Caco-2 (cell line): ENCODE results near the gene MYO5C. TPM values are rescaled to one million over a fixed set of nuclear protein-coding genes. Genes with fewer than 3 reads are reported as not detected.

Experiments
- BruUV-seq: library from RNA; stranded (reverse); fragments of 400-500 nt; replicated peaks from 2 replicates; lab custom pipeline; 2021; lab: Mats Ljungman, UMichigan
- CTCF ChIA-PET: fragments of 300-600 bp; sonication (Branson Sonifier 250); formaldehyde crosslinking; loops from one replicate; lab custom pipeline; 2022; ENCODE audit warnings: antibody characterized with exemption; lab: Charles Lee
- POLR2A ChIA-PET: fragments of 300-600 bp; sonication (Branson Sonifier 250); formaldehyde crosslinking; loops from one replicate; lab custom pipeline; 2022; ENCODE audit warnings: antibody characterized with exemption; lab: Charles Lee
- DNase-seq, 2 experiments: peaks; one replicate each; pipeline versions ENCODE4 v3.0.0 to v3.0.0-alpha.2; 2020 to 2022
- H3K27me3 ChIP-seq: replicated peaks from 2 replicates; pipeline ENCODE4 v1.6.0; 2011; ENCODE audit warnings: low read length; ENCODE audit not compliant: control insufficient read depth, insufficient read depth
- H3K36me3 ChIP-seq: 2 replicates; pipeline ENCODE4 v1.5.1; 2011; ENCODE audit warnings: low read length; ENCODE audit not compliant: control insufficient read depth, insufficient read depth
- H3K4me1 ChIP-seq: fragments of 250-450 bp; sonication (Bioruptor Pico); 2 replicates; pipeline ENCODE4 v1.5.1; 2020; ENCODE audit warnings: mild to moderate bottlenecking
- H3K4me3 ChIP-seq: 2 replicates; pipeline ENCODE4 v1.5.1; 2011; ENCODE audit warnings: low read depth, mild to moderate bottlenecking, control low read depth, low read length
- H3K9me3 ChIP-seq: fragments of 250-450 bp; sonication (Bioruptor Pico); 2 replicates; pipeline ENCODE4 v1.5.1; 2020; ENCODE audit warnings: mild to moderate bottlenecking, moderate library complexity
- H3K27ac Mint-ChIP-seq: one replicate; pipeline ENCODE4 v1.8.0; 2022; ENCODE audit warnings: mixed read lengths; ENCODE audit not compliant: unreplicated experiment
- H3K27me3 Mint-ChIP-seq: one replicate; pipeline ENCODE4 v1.8.0; 2022; ENCODE audit warnings: mixed read lengths; ENCODE audit not compliant: insufficient read depth, unreplicated experiment
- H3K36me3 Mint-ChIP-seq: one replicate; pipeline ENCODE4 v1.8.0; 2022; ENCODE audit warnings: mild to moderate bottlenecking, mixed read lengths; ENCODE audit not compliant: insufficient read depth, unreplicated experiment
- H3K4me1 Mint-ChIP-seq: one replicate; pipeline ENCODE4 v1.8.0; 2022; ENCODE audit warnings: low read depth, mixed read lengths; ENCODE audit not compliant: unreplicated experiment
- H3K4me3 Mint-ChIP-seq: one replicate; pipeline ENCODE4 v1.8.0; 2022; ENCODE audit warnings: mild to moderate bottlenecking, moderate library complexity, mixed read lengths; ENCODE audit not compliant: unreplicated experiment
- H3K9me3 Mint-ChIP-seq: one replicate; pipeline ENCODE4 v1.8.0; 2022; ENCODE audit warnings: mixed read lengths; ENCODE audit not compliant: unreplicated experiment
- intact Hi-C: fragments of 100-400 bp; cut with micrococcal nuclease; formaldehyde crosslinking; loops from one replicate; pipeline ENCODE4 v1.10.0; 2022; ENCODE audit not compliant: unreplicated experiment
- total RNA-seq: library from RNA; stranded (reverse); gene quantifications from 2 replicates; pipeline ENCODE4 v1.2.3, GENCODE V29; 2022
- TF ChIP-seq, protein P1 (sequence below), 2 experiments: fragments of 200-600 bp in 1 of 2; IDR thresholded peaks; 1 replicate in 1 of 2; 2 replicates in 1 of 2; pipeline versions ENCODE4 v1.5.1 to v1.8.0; 2011 to 2022; ENCODE audit warnings: antibody characterized with exemption in 1 of 2, control low read depth in 1 of 2, inconsistent platforms in 1 of 2, low read depth in 1 of 2, low read length in 1 of 2, mild to moderate bottlenecking in 1 of 2, moderate library complexity in 1 of 2; ENCODE audit not compliant: insufficient read depth in 1 of 2, severe bottlenecking in 1 of 2, unreplicated experiment in 1 of 2

MYO5C gene
- total RNA-seq, 1 experiment from 2014 or later, result 33.5 TPM

- H3K9me3 ChIP-seq, result no peaks in the 10 kb centered on the region
- no peak overlapping the region for H3K27ac Mint-ChIP-seq
- H3K4me3 ChIP-seq, result no peak overlapping the region
- H3K36me3 ChIP-seq, result no peaks in the 10 kb centered on the region
- TF ChIP-seq, protein P1, sequence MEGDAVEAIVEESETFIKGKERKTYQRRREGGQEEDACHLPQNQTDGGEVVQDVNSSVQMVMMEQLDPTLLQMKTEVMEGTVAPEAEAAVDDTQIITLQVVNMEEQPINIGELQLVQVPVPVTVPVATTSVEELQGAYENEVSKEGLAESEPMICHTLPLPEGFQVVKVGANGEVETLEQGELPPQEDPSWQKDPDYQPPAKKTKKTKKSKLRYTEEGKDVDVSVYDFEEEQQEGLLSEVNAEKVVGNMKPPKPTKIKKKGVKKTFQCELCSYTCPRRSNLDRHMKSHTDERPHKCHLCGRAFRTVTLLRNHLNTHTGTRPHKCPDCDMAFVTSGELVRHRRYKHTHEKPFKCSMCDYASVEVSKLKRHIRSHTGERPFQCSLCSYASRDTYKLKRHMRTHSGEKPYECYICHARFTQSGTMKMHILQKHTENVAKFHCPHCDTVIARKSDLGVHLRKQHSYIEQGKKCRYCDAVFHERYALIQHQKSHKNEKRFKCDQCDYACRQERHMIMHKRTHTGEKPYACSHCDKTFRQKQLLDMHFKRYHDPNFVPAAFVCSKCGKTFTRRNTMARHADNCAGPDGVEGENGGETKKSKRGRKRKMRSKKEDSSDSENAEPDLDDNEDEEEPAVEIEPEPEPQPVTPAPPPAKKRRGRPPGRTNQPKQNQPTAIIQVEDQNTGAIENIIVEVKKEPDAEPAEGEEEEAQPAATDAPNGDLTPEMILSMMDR (IDR thresholded peaks at IDR 0.05; ENCODE audit: insufficient read depth in 1 of 2, low read depth in 1 of 2, low read length in 1 of 2, severe bottlenecking in 1 of 2, unreplicated experiment in 1 of 2), result no peak
- no peaks in the 10 kb centered on the region for H3K9me3 Mint-ChIP-seq
- H3K27me3 Mint-ChIP-seq, result no peaks in the 10 kb centered on the region
- CTCF ChIA-PET, result no interaction called here
- intact Hi-C loops, result no loop called here
- BruUV-seq, result no TSS peak
- peak; percentile 49 to 69 for DNase-seq
- H3K4me1 ChIP-seq, result peaks cover 18% of the 10 kb centered on the region; the same call in 1 of the 2 replicates
- POLR2A ChIA-PET, result interaction anchor here (1.1 kb wide), 1 partner anchor 42 kb away, joined by 3 read pairs; the partner anchor contains the start of gene BCL2L10
- no peak overlapping the region for H3K4me3 Mint-ChIP-seq
- H3K4me1 Mint-ChIP-seq, result peaks cover 6% of the 10 kb centered on the region
- no peaks in the 10 kb centered on the region for H3K27me3 ChIP-seq
- peaks cover 4% of the 10 kb centered on the region for H3K36me3 Mint-ChIP-seq
Observed at GRCh38 chr15:52153900-52154895, 141.4 kb downstream of the MYO5C start.

DNA sequence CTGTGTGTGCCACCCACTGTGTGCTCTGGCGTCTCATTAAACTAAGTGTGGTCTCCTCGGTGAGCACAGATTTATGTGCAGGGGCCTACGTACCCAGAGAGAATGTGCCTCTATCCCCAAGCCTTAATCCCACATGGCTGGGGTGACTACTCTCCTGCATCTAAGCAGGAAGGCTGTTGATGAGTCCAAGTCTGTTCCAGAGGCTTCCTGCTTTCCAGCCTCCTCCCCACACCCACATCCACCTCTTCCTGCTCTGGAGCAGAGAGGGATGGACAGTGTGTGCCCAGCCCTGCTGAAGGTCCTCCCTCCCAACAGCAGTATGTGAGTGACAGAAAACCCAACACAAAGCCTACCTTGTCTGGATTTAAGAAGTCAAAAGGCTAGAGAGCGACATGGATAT lies 144.3 kb downstream of the MYO5C start:
- no TSS peak for BruUV-seq
- no peaks in the 10 kb centered on the region for H3K27me3 Mint-ChIP-seq
- no peaks in the 10 kb centered on the region for H3K36me3 Mint-ChIP-seq
- Histone ChIP-seq H3K4me1 (peaks cover 13% of the 10 kb centered on the region; the same call in 1 of the 2 replicates), H3K4me3 (no peak overlapping the region), H3K9me3 (peaks cover 1% of the 10 kb centered on the region; the same call in 1 of the 2 replicates), H3K36me3 (no peaks in the 10 kb centered on the region), H3K27me3 (no peaks in the 10 kb centered on the region)
- no peaks in the 10 kb centered on the region for H3K9me3 Mint-ChIP-seq
- CTCF ChIA-PET, result no interaction called here
- intact Hi-C loops, result no loop called here
- H3K4me1 Mint-ChIP-seq, result peaks cover 6% of the 10 kb centered on the region
- no peak overlapping the region for H3K4me3 Mint-ChIP-seq
- POLR2A ChIA-PET, result no interaction called here
- no peak overlapping the region for H3K27ac Mint-ChIP-seq
- DNase-seq, result no peak
- TF ChIP-seq, protein P1 (IDR thresholded peaks at IDR 0.05; ENCODE audit: insufficient read depth in 1 of 2, low read depth in 1 of 2, low read length in 1 of 2, severe bottlenecking in 1 of 2, unreplicated experiment in 1 of 2), result no peak

GRCh38 chr15:52150871-52151270 lies 144.7 kb downstream of the MYO5C start:
- no peak for DNase-seq
- no peaks in the 10 kb centered on the region for H3K36me3 Mint-ChIP-seq
- peaks cover 4% of the 10 kb centered on the region; the same call in 1 of the 2 replicates for H3K9me3 ChIP-seq
- intact Hi-C loops, result no loop called here
- H3K36me3 ChIP-seq, result no peaks in the 10 kb centered on the region
- TF ChIP-seq, protein P1 (IDR thresholded peaks at IDR 0.05; ENCODE audit: insufficient read depth in 1 of 2, low read depth in 1 of 2, low read length in 1 of 2, severe bottlenecking in 1 of 2, unreplicated experiment in 1 of 2), result no peak
- no peaks in the 10 kb centered on the region for H3K27me3 Mint-ChIP-seq
- no TSS peak for BruUV-seq
- H3K4me1 Mint-ChIP-seq, result peaks cover 6% of the 10 kb centered on the region
- peaks cover 10% of the 10 kb centered on the region; the same call in 1 of the 2 replicates for H3K4me1 ChIP-seq
- no peak overlapping the region for H3K4me3 Mint-ChIP-seq
- POLR2A ChIA-PET, result no interaction called here
- no peak overlapping the region for H3K27ac Mint-ChIP-seq
- H3K4me3 ChIP-seq, result no peak overlapping the region
- H3K27me3 ChIP-seq, result no peaks in the 10 kb centered on the region
- H3K9me3 Mint-ChIP-seq, result no peaks in the 10 kb centered on the region
- CTCF ChIA-PET, result no interaction called here
